Epithelial cell of esophagus (primary cell): Measurements from ENCODE around the gene PGRMC2.
"Not testable (repeated sequence)": the region's sequence is repeated elsewhere in the genome, so short reads cannot be mapped to it uniquely, and the experiment has no call there.

Source experiments
- DNase-seq: peaks from one replicate; pipeline ENCODE4 v3.0.0; 2010; ENCODE audit warnings: low read depth
- H3K4me3 ChIP-seq: 2 replicates; pipeline ENCODE4 v1.5.1; 2011; ENCODE audit warnings: mild to moderate bottlenecking, low read length, control low read depth
- CTCF ChIP-seq: IDR thresholded peaks from 2 replicates; pipeline ENCODE4 v1.5.1; 2011; ENCODE audit warnings: low read depth, mild to moderate bottlenecking, low read length, control low read depth, inconsistent platforms; ENCODE audit not compliant: insufficient read depth; ENCODE audit errors: missing control alignments

PGRMC2 gene

GRCh38 chr4:128277856-128278255 is 9.8 kb downstream of the PGRMC2 start:
- no peak for TF ChIP-seq CTCF
- no peak for DNase-seq
- no peak overlapping the region for H3K4me3 ChIP-seq

GRCh38 chr4:128275346-128275745 is 12.3 kb downstream of the PGRMC2 start:
- peak; percentile 38 for DNase-seq
- H3K4me3 ChIP-seq, result no peak overlapping the region
- no peak for TF ChIP-seq CTCF

- no peak for TF ChIP-seq CTCF
- DNase-seq, result no peak
- H3K4me3 ChIP-seq, result no peak overlapping the region
Observed at GRCh38 chr4:128271551-128271950, 16.1 kb downstream of the PGRMC2 start.

- no peak for TF ChIP-seq CTCF
- DNase-seq, result no peak
- no peak overlapping the region for H3K4me3 ChIP-seq
Observed at GRCh38 chr4:128268970-128269369, 18.6 kb downstream of the PGRMC2 start.

- no peak overlapping the region for H3K4me3 ChIP-seq
- no peak for TF ChIP-seq CTCF
Observed at GRCh38 chr4:128267745-128268144, 19.9 kb downstream of the PGRMC2 start.

GRCh38 chr4:128267171-128267570 is 20.4 kb downstream of the PGRMC2 start:
- H3K4me3 ChIP-seq, DNase-seq: not testable (repeated sequence)

More at GRCh38 chr4:128267745-128268144, 19.9 kb downstream of the PGRMC2 start:
- no peak for DNase-seq

GRCh38 chr4:128265550-128265949 is 22.1 kb downstream of the PGRMC2 start:
- peak; percentile 10 for DNase-seq
- not testable (repeated sequence) for H3K4me3 ChIP-seq

- not testable (repeated sequence) for H3K4me3 ChIP-seq, DNase-seq
Observed at GRCh38 chr4:128259889-128260288, 27.7 kb downstream of the PGRMC2 start.

- H3K4me3 ChIP-seq, DNase-seq: not testable (repeated sequence)
Observed at GRCh38 chr4:128258166-128258565, 29.4 kb downstream of the PGRMC2 start.

GRCh38 chr4:128256539-128256938 is 31.1 kb downstream of the PGRMC2 start:
- no peak for TF ChIP-seq CTCF
- H3K4me3 ChIP-seq, result no peak overlapping the region
- no peak for DNase-seq
